T-helper 22 cell (primary cell): ENCODE measurements around the gene CELF2.

Experiments used
- DNase-seq: peaks from one replicate; pipeline ENCODE4 v3.0.0-alpha.2; 2020; ENCODE audit warnings: low read depth

Gene CELF2

GRCh38 chr10:11303361-11304170 lies 285.9 kb downstream of the CELF2 start:
- no peak for DNase-seq

GRCh38 chr10:11304906-11305585 lies 287.4 kb downstream of the CELF2 start:
- DNase-seq = no peak

GRCh38 chr10:11305825-11306593 lies 288.3 kb downstream of the CELF2 start:
- no peak for DNase-seq

DNA sequence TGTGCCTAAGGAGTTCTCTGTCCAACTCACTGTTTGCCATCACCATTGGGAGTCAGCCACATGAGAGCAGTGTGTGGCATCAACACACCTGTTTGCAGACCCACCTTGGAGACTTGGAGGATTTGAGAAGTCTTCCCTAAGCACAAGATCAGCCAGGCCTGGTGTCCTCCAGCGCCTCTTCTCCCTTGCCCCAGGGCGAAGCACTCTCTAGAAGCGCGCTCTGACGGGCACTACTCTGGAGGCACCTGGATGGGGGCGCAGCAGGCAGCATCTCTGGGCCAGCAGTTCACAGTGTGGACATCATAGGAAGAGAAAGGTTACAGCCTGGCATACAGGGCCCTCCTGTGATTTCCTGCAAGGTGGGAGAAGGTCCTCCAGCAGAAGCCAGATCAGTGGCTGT lies 289.3 kb downstream of the CELF2 start:
- DNase-seq = no peak

- DNase-seq = no peak
Measured at GRCh38 chr10:11307937-11308336, 290.3 kb downstream of the CELF2 start.

GRCh38 chr10:11311027-11311426 lies 293.4 kb downstream of the CELF2 start:
- no peak for DNase-seq

DNA sequence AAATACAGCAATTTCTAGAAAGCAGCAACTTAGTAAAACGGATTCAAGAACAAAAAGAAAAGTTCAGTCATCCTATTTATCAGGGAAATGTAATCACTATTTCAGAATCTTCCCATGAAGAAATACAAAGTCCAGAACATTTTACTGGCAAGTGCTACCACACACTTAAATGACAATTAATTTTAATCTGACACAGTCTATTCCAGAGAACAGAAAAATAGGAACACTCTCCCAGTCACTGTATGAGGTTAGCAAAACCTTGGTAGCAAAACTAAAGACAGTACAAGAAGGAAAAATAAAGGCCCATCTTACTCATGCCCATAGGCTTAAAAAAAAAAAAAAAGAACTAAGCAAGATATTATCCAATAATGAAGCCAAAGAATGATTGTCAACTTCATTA lies 295.8 kb downstream of the CELF2 start:
- DNase-seq = no peak

DNA sequence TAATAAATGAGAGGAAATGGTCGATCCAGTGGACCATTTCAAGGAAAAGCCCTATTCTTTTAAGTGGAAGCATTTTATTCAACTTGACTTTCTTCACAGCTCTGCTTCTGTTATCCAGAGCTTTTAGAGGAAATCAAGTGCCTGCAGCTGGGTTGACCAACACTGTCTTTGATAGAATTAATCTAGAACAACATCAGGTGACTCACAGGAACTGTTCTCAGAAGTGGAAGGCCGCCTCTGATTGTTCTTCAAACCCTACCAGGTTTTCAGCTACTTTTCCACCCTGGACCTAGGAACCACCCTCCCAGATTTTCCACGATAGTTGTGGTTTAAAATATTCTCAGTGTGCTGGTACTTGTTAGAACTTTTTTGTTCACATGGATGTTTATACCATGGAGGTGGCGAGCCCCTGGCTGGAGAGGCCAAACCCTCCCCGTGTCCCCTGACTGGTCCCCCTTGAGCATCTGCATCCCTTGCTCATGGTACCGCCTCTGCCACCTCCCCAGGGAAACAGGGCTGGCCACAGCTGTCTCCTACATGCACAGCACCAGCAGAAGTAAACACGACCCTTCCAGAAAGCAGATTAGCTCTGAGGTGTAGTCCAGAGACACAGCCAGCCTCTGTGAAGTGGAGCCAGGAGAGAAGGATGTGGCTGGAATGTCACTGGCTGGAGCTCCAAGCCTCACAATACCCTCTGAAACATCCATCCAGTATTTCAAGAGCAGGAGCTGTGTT lies 300.4 kb downstream of the CELF2 start:
- no peak for DNase-seq

DNA sequence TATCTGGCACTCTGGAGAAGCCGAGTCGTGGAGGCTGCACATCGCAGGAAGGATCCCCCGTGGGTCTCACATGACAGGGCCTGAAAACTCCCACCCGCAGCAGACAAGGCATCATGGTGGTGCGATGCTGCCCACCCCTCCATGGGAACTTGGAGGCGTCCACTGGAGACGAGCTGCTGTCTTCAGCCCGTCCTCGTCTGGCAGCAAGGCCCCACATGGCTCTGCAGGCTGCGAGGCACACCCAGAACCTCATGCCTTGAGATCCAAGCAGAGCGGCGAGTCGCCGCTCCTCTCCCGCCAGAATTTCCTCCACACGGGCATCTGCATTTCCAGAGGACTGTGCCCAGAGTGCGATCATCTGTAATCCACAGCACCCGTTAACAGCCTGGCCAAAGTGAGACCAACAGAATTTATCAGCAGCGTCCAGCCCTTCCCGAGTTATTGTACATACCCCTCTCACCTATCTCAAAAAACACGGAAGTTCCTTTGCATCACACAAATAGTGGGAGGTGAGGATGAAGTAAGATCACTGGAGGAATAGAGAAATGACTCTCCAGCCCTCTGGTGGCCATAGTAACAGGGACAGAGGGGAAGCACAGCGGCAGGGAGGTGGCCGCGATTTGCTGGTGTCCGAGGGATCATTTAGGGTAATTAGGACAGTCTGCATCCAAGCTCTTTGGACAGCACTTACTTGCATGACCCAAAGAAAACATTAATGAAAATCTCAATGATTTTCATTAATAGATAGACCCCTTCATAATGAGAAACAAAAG lies 301.3 kb downstream of the CELF2 start:
- no peak for DNase-seq

DNA sequence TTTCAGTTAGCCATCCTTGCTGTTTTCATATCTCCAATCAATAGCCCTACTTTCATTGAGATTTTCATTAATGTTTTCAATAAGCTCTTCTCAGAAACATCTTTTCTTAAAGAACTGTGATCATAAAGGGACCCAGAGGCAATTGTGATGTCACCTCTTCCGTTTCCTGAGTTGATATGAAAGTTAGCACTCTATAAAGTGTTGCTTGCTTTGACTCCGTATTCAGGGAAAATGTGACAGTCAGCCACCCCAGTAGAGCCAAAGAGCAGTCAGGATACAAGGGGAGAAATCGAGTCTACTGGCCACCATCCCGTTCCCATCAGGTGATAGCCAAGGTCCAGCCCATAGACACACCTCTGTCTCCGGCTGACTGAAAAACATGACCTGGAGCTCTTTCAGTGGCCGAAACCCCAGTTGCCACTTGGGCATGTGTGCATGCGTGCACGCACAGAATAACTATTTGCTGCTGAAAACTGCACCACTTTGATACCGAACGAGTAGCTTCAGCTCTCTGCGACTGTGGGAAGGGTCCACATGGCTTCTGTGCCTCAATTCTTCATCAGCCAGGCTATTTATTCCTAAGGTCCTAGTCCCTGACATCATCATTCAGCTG lies 302.4 kb downstream of the CELF2 start:
- no peak for DNase-seq

GRCh38 chr10:11320809-11321520 lies 303.3 kb downstream of the CELF2 start:
- no peak for DNase-seq

GRCh38 chr10:11322698-11323097 lies 305.0 kb downstream of the CELF2 start:
- DNase-seq = no peak

DNA sequence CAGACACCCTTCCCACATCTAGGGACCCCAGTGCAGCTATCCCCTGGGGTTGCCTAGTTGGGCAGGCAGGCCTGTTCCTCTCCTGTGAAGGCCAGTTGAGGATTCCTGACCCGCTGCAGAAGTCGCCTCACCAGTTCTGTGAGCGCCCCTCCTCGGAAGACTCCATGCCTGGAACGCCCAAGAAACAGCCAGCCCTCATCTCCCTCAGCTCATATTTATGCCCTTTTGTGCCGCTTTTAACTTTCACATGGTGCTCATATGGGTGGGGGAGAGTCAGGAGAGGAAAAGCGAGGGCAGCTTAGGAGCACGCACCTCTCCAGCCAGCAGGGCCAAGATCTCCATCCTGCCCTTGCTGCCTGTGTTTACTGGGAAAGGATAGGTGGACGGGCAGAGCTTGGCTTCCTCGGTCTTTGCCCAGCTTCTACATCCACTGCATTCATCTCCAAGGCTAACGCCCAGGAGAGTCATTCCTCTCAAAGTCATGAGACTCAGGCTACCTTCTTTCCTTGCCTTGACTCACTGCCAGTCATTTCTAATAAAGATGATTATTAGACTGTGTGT lies 307.2 kb downstream of the CELF2 start:
- no peak for DNase-seq

DNA sequence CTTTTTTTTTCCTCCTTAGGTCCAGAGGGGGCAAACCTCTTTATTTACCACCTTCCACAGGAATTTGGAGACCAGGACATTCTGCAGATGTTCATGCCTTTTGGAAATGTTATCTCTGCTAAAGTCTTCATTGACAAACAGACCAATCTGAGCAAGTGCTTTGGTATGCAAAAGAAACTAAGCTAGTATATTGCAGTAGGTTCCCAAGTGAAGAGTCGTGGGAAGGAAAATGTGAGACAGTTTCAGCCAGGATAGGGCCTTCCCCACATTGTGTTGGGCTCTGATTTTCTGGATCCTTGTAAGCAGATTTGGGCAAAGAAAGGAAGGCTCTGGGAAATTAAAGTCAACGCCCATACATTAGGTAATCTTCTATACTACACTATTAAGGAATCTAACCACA lies 308.1 kb downstream of the CELF2 start:
- no peak for DNase-seq

GRCh38 chr10:11326241-11326640 lies 308.6 kb downstream of the CELF2 start:
- no peak for DNase-seq

- no peak for DNase-seq
Measured at GRCh38 chr10:11326913-11327616, 309.4 kb downstream of the CELF2 start.

- DNase-seq = no peak
Measured at GRCh38 chr10:11328264-11329061, 310.8 kb downstream of the CELF2 start.

GRCh38 chr10:11329062-11329673 lies 311.5 kb downstream of the CELF2 start:
- no peak for DNase-seq
